Caco-2 (cell line): ENCODE measurements around the gene NAV1. TPM values are rescaled to one million over a fixed set of nuclear protein-coding genes. Genes with fewer than 3 reads are reported as not detected.

Experiments used
- BruUV-seq: library from RNA; stranded (reverse); fragments of 400-500 nt; replicated peaks from 2 replicates; lab custom pipeline; 2021; lab: Mats Ljungman, UMichigan
- CTCF ChIA-PET: fragments of 300-600 bp; sonication (Branson Sonifier 250); formaldehyde crosslinking; loops from one replicate; lab custom pipeline; 2022; ENCODE audit warnings: antibody characterized with exemption; lab: Charles Lee
- POLR2A ChIA-PET: fragments of 300-600 bp; sonication (Branson Sonifier 250); formaldehyde crosslinking; loops from one replicate; lab custom pipeline; 2022; ENCODE audit warnings: antibody characterized with exemption; lab: Charles Lee
- DNase-seq, 2 experiments: peaks; one replicate each; pipeline versions ENCODE4 v3.0.0 to v3.0.0-alpha.2; 2020 to 2022
- H3K27me3 ChIP-seq: replicated peaks from 2 replicates; pipeline ENCODE4 v1.6.0; 2011; ENCODE audit warnings: low read length; ENCODE audit not compliant: control insufficient read depth, insufficient read depth
- H3K36me3 ChIP-seq: 2 replicates; pipeline ENCODE4 v1.5.1; 2011; ENCODE audit warnings: low read length; ENCODE audit not compliant: control insufficient read depth, insufficient read depth
- H3K4me1 ChIP-seq: fragments of 250-450 bp; sonication (Bioruptor Pico); 2 replicates; pipeline ENCODE4 v1.5.1; 2020; ENCODE audit warnings: mild to moderate bottlenecking
- H3K4me3 ChIP-seq: 2 replicates; pipeline ENCODE4 v1.5.1; 2011; ENCODE audit warnings: low read depth, mild to moderate bottlenecking, control low read depth, low read length
- H3K9me3 ChIP-seq: fragments of 250-450 bp; sonication (Bioruptor Pico); 2 replicates; pipeline ENCODE4 v1.5.1; 2020; ENCODE audit warnings: mild to moderate bottlenecking, moderate library complexity
- H3K27ac Mint-ChIP-seq: one replicate; pipeline ENCODE4 v1.8.0; 2022; ENCODE audit warnings: mixed read lengths; ENCODE audit not compliant: unreplicated experiment
- H3K27me3 Mint-ChIP-seq: one replicate; pipeline ENCODE4 v1.8.0; 2022; ENCODE audit warnings: mixed read lengths; ENCODE audit not compliant: insufficient read depth, unreplicated experiment
- H3K36me3 Mint-ChIP-seq: one replicate; pipeline ENCODE4 v1.8.0; 2022; ENCODE audit warnings: mild to moderate bottlenecking, mixed read lengths; ENCODE audit not compliant: insufficient read depth, unreplicated experiment
- H3K4me1 Mint-ChIP-seq: one replicate; pipeline ENCODE4 v1.8.0; 2022; ENCODE audit warnings: low read depth, mixed read lengths; ENCODE audit not compliant: unreplicated experiment
- H3K4me3 Mint-ChIP-seq: one replicate; pipeline ENCODE4 v1.8.0; 2022; ENCODE audit warnings: mild to moderate bottlenecking, moderate library complexity, mixed read lengths; ENCODE audit not compliant: unreplicated experiment
- H3K9me3 Mint-ChIP-seq: one replicate; pipeline ENCODE4 v1.8.0; 2022; ENCODE audit warnings: mixed read lengths; ENCODE audit not compliant: unreplicated experiment
- intact Hi-C: fragments of 100-400 bp; cut with micrococcal nuclease; formaldehyde crosslinking; loops from one replicate; pipeline ENCODE4 v1.10.0; 2022; ENCODE audit not compliant: unreplicated experiment
- total RNA-seq: library from RNA; stranded (reverse); gene quantifications from 2 replicates; pipeline ENCODE4 v1.2.3, GENCODE V29; 2022
- TF ChIP-seq, protein P1 (sequence below), 2 experiments: fragments of 200-600 bp in 1 of 2; IDR thresholded peaks; 1 replicate in 1 of 2; 2 replicates in 1 of 2; pipeline versions ENCODE4 v1.5.1 to v1.8.0; 2011 to 2022; ENCODE audit warnings: antibody characterized with exemption in 1 of 2, control low read depth in 1 of 2, inconsistent platforms in 1 of 2, low read depth in 1 of 2, low read length in 1 of 2, mild to moderate bottlenecking in 1 of 2, moderate library complexity in 1 of 2; ENCODE audit not compliant: insufficient read depth in 1 of 2, severe bottlenecking in 1 of 2, unreplicated experiment in 1 of 2

NAV1 gene
- total RNA-seq, 1 experiment from 2014 or later, result 2.0 TPM

DNA sequence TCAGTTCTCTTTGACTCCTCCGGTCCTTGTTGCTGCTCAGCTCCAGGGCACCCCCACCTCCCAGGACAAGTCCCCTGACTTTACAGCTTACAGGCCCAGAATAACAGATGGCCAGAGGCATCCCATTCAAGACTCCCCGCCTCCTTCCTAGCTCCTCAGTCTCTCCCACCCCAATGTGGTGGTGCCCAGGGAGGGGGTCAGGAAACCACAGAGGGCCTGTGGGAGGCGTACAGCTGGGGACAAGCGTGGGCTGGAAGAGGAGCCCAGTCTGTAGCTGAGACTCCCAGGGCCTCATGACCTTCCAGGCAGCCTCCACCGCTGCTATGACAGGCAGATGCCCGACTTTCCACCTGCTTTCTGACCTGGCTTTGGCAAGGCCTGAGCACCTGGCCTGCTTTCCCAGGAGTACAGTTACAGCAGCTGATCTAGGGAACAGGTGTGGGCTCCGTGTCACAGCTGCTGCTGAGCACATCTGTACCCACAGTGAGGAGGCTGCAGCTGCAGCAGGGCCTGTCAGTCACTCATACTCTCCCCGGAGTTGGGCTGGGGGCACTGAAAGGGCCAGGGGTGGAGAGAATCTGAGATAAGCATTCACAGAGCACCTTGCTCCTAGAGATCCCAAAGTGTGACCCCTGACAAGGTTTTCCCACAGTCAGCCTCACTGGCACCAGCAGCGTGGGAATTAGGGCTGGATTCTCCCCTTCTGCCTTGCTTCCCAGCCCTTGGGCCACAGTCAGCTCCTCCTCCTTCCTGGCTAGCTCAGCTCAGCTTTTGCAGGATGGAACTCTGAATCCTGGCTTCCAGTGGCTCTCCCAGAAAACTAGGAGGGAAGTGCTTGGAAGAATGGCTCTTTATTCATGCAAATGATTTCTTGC is 7.1 kb upstream of the NAV1 start:
- BruUV-seq, result no TSS peak
- intact Hi-C loops, result no loop called here
- Mint-ChIP-seq H3K9me3 (no peaks in the 10 kb centered on the region), H3K4me1 (no peaks in the 10 kb centered on the region), H3K4me3 (no peak overlapping the region), H3K27ac (no peak overlapping the region), H3K27me3 (peaks cover 5% of the 10 kb centered on the region), H3K36me3 (no peaks in the 10 kb centered on the region)
- Histone ChIP-seq H3K4me1 (peaks cover 11% of the 10 kb centered on the region; the same call in 1 of the 2 replicates), H3K27me3 (peaks cover 2% of the 10 kb centered on the region), H3K4me3 (no peak overlapping the region), H3K9me3 (no peaks in the 10 kb centered on the region), H3K36me3 (no peaks in the 10 kb centered on the region)
- TF ChIP-seq, protein P1, sequence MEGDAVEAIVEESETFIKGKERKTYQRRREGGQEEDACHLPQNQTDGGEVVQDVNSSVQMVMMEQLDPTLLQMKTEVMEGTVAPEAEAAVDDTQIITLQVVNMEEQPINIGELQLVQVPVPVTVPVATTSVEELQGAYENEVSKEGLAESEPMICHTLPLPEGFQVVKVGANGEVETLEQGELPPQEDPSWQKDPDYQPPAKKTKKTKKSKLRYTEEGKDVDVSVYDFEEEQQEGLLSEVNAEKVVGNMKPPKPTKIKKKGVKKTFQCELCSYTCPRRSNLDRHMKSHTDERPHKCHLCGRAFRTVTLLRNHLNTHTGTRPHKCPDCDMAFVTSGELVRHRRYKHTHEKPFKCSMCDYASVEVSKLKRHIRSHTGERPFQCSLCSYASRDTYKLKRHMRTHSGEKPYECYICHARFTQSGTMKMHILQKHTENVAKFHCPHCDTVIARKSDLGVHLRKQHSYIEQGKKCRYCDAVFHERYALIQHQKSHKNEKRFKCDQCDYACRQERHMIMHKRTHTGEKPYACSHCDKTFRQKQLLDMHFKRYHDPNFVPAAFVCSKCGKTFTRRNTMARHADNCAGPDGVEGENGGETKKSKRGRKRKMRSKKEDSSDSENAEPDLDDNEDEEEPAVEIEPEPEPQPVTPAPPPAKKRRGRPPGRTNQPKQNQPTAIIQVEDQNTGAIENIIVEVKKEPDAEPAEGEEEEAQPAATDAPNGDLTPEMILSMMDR (IDR thresholded peaks at IDR 0.05; ENCODE audit: insufficient read depth in 1 of 2, low read depth in 1 of 2, low read length in 1 of 2, severe bottlenecking in 1 of 2, unreplicated experiment in 1 of 2), result no peak
- ChIA-PET POLR2A (no interaction called here), CTCF (interaction anchor here (0.5 to 1.9 kb wide), 7 partner anchors 8 to 261 kb away, joined by 3 to 8 read pairs (median 5); no protein-coding TSS in a partner anchor)
- DNase-seq, result no peak

DNA sequence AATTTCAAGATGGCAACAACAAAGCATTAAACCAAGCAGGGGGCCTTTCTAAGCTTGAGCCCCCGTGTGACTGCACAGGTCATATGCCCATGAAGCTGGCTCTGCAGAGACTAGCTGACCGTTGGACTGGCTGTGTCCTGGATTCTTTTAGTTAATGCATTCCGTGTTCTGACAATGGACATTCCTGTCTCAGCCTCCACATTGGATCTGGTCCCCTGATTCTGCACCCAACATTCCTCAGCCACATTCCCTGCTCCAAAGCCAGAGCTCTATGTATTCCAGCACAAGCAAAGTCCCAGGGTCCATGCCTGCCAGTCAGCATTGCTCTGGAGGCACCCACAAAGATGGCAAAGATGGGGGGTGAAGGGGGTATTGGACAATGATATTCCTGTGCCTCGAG is 5.1 kb upstream of the NAV1 start:
- Mint-ChIP-seq H3K36me3 (no peaks in the 10 kb centered on the region), H3K9me3 (no peaks in the 10 kb centered on the region), H3K4me1 (no peaks in the 10 kb centered on the region), H3K4me3 (no peak overlapping the region), H3K27ac (no peak overlapping the region), H3K27me3 (peaks cover 11% of the 10 kb centered on the region)
- ChIA-PET POLR2A (no interaction called here), CTCF (no interaction called here)
- H3K27me3 ChIP-seq, result peaks cover 4% of the 10 kb centered on the region
- peaks cover 14% of the 10 kb centered on the region; the same call in 1 of the 2 replicates for H3K4me1 ChIP-seq
- no peak for DNase-seq
- TF ChIP-seq, protein P1 (IDR thresholded peaks at IDR 0.05; ENCODE audit: insufficient read depth in 1 of 2, low read depth in 1 of 2, low read length in 1 of 2, severe bottlenecking in 1 of 2, unreplicated experiment in 1 of 2), result no peak
- H3K4me3 ChIP-seq, result no peak overlapping the region
- no peaks in the 10 kb centered on the region for H3K36me3 ChIP-seq
- BruUV-seq, result no TSS peak
- intact Hi-C loops, result no loop called here
- no peaks in the 10 kb centered on the region for H3K9me3 ChIP-seq

DNA sequence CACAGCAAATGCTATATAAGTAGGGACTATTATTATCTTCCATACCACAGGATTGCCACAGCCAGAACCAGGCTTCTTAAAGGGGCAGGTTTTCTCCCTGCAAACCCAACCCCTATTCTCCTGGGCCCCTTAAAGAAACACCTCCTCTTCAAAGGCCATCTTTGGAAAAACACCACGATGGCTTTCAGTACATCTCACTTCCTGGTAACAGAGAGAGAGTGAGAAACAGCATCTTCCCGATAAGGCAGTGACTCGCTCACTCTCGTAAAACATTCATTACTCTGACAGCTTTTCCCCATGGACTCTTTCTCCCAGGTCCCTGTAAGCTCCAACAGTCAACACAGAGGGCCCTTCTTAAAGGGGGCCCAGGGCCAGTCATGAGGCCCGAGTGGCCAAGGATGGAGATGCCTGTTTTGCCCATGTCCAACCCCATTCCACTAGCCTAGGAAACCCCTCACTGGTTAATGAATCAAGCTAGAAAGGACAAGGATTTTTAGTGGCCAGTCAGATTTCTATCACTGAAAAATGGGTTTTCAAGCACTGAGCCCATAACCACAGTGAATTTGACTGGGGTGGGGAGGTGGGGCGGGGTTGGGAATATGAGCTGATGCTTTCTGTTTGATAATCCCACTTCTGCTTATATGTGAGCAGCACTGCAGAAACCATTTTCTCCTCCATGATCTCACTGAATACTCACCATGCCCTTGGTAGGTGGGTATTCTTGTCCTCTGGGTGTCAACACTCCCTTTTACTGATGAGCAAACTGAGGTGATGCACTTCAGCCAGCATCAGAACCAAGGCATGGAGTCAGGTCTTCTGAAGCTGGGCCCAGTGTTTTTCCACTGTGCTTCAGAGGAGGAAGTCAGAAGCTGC is 3.6 kb upstream of the NAV1 start:
- Mint-ChIP-seq H3K36me3 (no peaks in the 10 kb centered on the region), H3K27ac (no peak overlapping the region), H3K27me3 (peaks cover 18% of the 10 kb centered on the region), H3K4me1 (no peaks in the 10 kb centered on the region), H3K9me3 (no peaks in the 10 kb centered on the region), H3K4me3 (no peak overlapping the region)
- intact Hi-C loops, result no loop called here
- Histone ChIP-seq H3K4me1 (peaks cover 10% of the 10 kb centered on the region; the same call in 1 of the 2 replicates), H3K4me3 (no peak overlapping the region), H3K9me3 (no peaks in the 10 kb centered on the region), H3K27me3 (peaks cover 8% of the 10 kb centered on the region), H3K36me3 (no peaks in the 10 kb centered on the region)
- BruUV-seq, result no TSS peak
- no peak for DNase-seq
- CTCF ChIA-PET, result interaction anchor here (1.3 kb wide), 1 partner anchor 22 kb away, joined by 5 read pairs; no protein-coding TSS in a partner anchor
- TF ChIP-seq, protein P1 (IDR thresholded peaks at IDR 0.05; ENCODE audit: insufficient read depth in 1 of 2, low read depth in 1 of 2, low read length in 1 of 2, severe bottlenecking in 1 of 2, unreplicated experiment in 1 of 2), result no peak
- POLR2A ChIA-PET, result no interaction called here
